Activated gamma-delta T cell treated with Interleukin-2 at 50 U/mL for 16 hours (primary cell): ENCODE results near the gene RAP1GAP2.
"Not testable (repeated sequence)": the region's sequence is repeated elsewhere in the genome, so short reads cannot be mapped to it uniquely, and the experiment has no call there.

ENCODE experiments used
- DNase-seq: peaks from one replicate; pipeline ENCODE4 v3.0.0-alpha.2; 2020

The RAP1GAP2 gene

DNA sequence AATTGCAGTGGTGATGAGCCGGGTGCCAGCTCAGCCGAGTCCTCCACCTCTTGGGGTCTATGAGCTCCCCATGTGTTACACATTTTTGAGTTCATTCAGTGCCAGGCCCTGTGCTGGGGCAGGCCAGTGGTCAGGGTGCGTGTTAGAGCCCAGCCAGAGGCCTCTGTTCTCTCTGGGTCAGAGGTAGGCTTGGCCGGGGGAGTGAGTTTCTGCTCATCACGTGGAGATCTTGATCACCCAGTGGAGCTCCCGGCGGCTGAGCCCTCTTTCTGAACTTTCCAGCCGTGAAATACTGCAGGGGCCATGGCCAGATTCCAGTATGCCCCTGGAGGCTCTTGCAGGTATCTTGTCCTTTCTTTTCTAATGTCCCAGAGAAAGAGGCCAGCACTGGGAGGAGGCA, 93.0 kb downstream of the RAP1GAP2 start:
- no peak for DNase-seq

DNA sequence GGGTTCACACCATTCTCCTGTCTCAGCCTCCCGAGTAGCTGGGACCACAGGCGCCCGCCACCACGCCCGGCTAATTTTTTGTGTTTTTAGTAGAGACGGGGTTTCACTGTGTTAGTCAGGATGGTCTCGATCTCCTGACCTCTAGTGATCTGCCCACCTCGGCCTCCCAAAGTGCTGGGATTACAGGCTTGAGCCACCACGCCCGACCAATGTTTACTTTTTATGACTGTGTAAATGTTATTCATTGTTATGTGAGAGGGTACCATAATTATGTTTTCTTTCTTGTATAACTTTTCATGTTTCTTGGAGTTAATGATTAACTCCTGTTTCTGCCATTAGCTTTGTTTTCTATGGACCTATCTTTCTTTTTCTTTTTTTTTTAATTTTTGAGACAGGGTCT, 94.5 kb downstream of the RAP1GAP2 start:
- DNase-seq: not testable (repeated sequence)

DNA sequence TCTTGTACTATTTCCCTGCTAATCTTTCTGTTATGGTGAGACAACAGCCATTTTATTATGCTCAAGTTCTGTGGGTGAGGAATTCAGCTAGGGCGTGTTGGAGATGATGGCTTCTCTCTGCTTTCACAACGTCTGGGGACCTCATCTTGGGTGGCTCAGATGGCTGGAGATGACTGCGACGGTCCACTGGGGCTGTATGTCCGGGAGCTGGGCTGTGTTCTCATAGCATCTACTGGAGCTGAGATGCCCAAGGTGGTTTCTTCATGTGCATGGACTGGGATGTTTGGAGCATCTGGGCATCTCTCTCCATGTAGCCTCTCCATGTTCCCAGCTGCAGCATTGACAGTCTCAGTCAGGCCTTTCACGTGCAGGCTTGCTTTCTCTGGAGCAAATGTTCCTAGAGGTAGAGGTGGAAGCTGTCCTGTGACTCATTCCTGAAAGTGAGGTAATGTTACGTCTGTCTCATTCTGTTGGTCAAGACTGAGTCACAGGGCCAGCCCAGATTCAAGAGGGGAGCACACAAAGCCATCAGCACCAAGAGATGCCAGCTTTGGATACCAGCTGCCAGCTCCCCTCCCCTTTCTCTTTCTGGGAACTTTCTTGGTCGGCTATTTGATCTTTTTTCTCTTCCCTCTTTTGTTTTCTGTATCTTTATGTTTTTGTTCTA, 96.2 kb downstream of the RAP1GAP2 start:
- DNase-seq: no peak

- no peak for DNase-seq
Measured at GRCh38 chr17:2893422-2893914, 97.2 kb downstream of the RAP1GAP2 start.

- no peak for DNase-seq
Measured at GRCh38 chr17:2894782-2895181, 98.5 kb downstream of the RAP1GAP2 start.

DNA sequence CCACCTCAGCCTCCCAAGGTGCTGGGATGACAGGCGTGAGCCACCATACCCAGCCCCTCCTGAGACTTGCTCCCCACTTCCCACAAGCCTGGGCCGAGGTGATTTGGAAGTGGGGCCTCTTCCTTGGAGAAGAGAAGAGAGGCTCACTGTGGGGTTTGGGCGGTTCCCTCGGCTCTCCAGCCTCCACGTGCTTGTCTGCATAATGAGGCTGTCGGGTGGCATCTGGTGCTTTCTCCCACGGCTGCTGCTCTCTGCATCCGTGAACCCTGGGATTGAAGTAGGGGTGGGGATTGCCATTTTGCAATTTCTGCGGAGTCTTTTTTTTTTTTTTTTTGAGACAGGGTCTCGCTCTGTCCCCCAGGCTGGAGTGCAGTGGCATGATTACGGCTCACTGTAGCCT, 101.4 kb downstream of the RAP1GAP2 start:
- DNase-seq: no peak

GRCh38 chr17:2898255-2898926, 102.2 kb downstream of the RAP1GAP2 start:
- DNase-seq: no peak

GRCh38 chr17:2899906-2900305, 103.7 kb downstream of the RAP1GAP2 start:
- no peak for DNase-seq

DNA sequence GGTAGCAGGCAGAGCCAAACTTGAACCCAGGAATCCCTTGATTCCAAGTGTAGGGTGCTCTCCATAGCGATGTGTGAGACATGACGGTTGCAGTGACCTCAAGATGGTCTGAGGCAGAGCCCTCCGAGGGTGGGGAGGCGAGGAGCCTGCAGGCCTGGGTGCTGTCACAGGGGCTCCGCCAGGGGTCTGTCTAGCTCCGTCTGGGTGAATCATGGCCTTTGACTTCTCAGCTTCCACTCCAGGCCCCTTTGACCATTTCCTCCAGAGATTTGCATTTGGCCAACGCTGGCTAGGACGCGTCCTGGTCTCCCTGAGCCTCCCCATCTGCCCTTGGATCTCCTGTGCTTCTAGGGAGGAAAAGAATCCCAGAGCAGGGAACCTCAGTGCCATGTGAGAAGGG, 104.6 kb downstream of the RAP1GAP2 start:
- DNase-seq: no peak

DNA sequence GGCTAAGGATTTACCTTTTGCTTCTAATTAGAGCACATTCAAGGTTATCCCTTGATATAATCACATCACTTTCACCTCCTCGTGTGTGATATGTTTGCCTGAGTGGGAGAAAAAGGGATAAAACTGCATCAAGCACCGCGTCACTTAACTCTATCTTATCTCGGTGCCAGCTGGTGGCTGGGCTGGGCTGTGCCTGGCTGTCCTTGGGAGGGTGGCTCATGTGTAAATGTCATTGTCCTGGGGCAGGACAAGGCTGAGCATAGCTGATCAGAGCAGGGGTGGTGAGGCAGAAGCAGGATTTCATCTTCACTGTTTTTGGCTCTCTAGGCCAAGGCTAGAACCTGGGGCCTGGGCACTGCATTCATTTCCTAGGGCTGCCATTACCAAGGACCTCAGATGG, 105.3 kb downstream of the RAP1GAP2 start:
- DNase-seq: no peak

DNA sequence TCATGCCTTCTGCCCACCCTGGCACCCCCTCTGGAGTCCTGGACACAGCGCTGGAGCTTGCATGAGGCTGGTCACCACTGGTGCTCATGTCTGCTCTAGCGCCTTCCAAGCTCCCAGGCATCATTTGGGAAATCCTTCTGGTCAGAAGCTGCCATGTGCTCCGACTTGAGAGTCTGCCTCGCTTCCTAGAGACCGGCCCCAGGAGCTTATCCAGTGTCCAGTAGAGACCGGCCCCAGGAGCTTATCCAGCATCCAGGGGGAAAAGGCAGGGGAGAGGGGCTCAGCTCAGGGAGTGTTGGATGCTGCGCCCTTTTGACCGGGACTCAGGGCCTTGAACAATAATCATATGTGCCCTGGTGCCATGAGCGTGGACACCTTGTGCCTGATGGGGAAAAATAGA, 106.3 kb downstream of the RAP1GAP2 start:
- no peak for DNase-seq

GRCh38 chr17:2903193-2903974, 107.1 kb downstream of the RAP1GAP2 start:
- no peak for DNase-seq

DNA sequence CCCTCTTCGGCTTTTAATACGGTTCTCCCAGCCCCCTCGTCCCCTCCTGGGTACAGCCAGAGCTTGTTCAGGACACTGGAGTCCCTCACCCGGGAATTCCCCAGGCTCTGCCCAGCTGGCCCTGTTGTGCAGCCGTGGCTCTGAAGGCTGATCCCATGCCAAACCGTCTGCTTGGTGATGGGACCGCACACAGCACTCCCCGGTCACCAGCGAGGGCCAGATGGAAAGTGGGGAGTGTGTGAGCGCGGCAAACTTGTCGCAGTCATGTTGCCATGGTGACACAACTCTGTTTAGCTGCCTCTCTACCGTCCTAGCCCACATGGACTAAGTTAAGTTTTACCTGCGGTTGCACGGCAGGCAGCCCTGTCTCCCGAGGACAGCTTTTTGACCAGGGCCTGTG, 107.9 kb downstream of the RAP1GAP2 start:
- no peak for DNase-seq

DNA sequence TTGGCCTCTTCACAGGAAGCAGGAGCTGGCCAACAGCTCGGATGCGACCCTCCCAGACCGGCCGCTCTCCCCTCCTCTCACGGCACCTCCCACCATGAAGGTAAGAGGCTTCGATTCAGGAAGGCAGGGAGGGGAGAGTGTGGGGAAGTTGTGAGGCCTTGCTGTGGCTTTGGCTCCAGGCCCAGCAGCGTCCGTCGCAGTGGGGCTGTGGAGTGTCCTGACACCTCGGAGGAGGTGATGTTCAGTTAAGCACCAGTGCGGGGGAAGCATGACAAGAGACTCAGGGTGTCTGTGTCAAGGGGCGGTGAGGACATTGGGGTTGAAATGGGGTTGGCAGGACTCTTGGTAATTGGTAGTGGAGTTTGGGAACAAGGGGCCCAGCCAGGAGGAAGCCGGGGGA, 109.0 kb downstream of the RAP1GAP2 start:
- no peak for DNase-seq

- DNase-seq: no peak
Measured at GRCh38 chr17:2905696-2906501, 109.7 kb downstream of the RAP1GAP2 start.

- no peak for DNase-seq
Measured at GRCh38 chr17:2906901-2907300, 110.7 kb downstream of the RAP1GAP2 start.

- no peak for DNase-seq
Measured at GRCh38 chr17:2909175-2909845, 113.1 kb downstream of the RAP1GAP2 start.

DNA sequence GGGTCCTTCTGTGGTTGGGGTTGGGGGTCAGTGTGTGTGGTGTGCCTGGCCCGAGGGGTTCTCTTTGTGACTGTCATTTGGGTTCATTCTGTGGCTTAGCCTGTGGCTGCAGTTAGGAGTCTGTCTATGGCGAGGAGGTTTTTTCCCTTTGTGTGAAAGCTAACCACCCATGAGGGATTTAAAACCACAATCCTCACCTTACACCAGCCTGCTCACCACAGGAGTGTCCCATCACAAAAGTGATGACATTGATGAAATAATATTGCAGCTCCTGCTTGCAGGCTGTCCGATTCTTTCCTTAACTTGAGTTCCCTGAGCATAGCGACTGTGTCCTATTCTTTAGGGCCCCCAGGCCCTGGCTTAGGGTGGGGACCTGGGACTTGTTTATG, 113.6 kb downstream of the RAP1GAP2 start:
- no peak for DNase-seq

- no peak for DNase-seq
Measured at GRCh38 chr17:2911035-2911754, 115.0 kb downstream of the RAP1GAP2 start.

DNA sequence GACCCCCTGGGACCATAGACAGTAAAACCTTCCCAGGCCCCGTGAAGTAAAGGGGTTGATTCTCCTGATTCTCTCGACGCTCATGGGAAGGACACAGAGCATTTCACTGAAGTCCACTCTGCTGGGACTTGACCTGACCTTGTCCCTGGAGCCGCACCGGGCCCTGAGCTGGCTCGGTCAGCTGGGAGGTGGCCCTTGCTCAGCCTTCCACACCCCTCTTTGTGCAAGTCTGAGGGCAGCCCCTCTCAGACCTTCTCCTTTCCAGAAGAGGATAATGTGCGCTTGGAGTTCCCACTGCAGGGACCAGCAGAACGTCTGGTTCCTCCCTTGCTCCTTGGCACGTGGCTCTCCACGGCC, 115.5 kb downstream of the RAP1GAP2 start:
- no peak for DNase-seq

- no peak for DNase-seq
Measured at GRCh38 chr17:2912754-2913153, 116.5 kb downstream of the RAP1GAP2 start.

- DNase-seq: no peak
Measured at GRCh38 chr17:2916461-2916860, 120.2 kb downstream of the RAP1GAP2 start.
